ENCODE data around the gene AHDC1. TPM values are rescaled to one million over a fixed set of nuclear protein-coding genes. Genes with fewer than 3 reads are reported as not detected.
"Not testable (repeated sequence)": the region's sequence is repeated elsewhere in the genome, so short reads cannot be mapped to it uniquely, and the experiment has no call there.

Gene AHDC1
- total RNA-seq, 4 donors from 2014 or later: 7.5 to 12.9 (median 8.2) TPM

DNA sequence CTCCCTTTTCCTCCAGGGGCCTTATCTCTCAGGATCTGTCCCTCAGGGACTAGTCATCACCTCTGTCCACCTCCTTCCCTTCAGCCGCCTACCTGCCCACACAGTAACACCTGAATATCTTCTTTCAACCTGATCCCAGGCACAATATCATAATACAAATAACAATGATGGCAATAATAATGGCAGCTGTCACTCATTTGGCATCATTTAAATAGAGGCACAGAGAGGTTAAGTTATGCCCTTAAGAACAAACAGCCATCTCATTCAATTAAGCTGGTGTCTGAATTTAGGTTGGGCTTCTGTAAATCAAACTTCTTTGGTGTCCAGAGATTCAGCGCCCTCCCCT, 47.5 kb downstream of the AHDC1 start:
- TF ChIP-seq, protein P1, sequence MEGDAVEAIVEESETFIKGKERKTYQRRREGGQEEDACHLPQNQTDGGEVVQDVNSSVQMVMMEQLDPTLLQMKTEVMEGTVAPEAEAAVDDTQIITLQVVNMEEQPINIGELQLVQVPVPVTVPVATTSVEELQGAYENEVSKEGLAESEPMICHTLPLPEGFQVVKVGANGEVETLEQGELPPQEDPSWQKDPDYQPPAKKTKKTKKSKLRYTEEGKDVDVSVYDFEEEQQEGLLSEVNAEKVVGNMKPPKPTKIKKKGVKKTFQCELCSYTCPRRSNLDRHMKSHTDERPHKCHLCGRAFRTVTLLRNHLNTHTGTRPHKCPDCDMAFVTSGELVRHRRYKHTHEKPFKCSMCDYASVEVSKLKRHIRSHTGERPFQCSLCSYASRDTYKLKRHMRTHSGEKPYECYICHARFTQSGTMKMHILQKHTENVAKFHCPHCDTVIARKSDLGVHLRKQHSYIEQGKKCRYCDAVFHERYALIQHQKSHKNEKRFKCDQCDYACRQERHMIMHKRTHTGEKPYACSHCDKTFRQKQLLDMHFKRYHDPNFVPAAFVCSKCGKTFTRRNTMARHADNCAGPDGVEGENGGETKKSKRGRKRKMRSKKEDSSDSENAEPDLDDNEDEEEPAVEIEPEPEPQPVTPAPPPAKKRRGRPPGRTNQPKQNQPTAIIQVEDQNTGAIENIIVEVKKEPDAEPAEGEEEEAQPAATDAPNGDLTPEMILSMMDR (IDR thresholded peaks at IDR 0.05): no peak
- no peak for DNase-seq (ENCODE audit: low spot score)
- no peak for ATAC-seq (ENCODE audit: low FRiP score)

DNA sequence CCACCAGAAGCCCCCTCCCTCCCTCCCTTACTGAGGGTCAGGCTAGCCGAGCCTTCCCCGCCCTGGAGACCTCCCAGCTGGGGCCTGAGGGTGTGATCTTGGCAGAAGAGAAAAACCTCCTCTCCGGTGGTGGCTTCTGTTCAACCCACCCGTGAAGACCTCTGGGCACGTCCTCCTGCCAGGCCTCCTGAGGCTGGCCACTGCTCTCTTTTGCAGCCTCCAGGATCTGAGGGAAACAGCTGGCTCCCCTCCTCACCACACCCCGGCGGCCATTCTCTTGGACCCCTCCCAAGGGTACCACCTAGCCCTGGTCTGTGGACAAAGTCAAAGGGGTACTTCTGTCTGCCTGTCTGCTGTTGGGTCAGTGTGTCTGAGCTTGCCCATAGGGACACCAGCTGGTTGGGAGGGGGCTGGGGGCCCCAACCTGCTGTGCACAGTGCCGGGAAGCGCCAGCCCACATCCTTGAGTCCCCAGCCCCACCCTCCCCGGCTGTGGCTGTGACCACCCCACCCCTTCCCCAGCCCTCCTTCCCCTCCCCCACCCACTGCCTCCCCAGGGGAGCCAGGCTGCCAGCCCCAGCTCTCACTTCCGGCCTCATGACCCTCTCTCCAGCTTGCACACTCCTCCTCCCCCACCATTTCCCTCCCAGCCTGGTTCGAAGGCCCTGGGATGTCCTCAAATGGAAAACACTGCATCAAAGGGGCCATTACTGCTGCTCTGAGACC, 48.1 kb downstream of the AHDC1 start:
- ATAC-seq (ENCODE audit: low FRiP score) (no peak), DNase-seq (ENCODE audit: low spot score) (no peak)
- TF ChIP-seq, protein P1 (IDR thresholded peaks at IDR 0.05): no peak

DNA sequence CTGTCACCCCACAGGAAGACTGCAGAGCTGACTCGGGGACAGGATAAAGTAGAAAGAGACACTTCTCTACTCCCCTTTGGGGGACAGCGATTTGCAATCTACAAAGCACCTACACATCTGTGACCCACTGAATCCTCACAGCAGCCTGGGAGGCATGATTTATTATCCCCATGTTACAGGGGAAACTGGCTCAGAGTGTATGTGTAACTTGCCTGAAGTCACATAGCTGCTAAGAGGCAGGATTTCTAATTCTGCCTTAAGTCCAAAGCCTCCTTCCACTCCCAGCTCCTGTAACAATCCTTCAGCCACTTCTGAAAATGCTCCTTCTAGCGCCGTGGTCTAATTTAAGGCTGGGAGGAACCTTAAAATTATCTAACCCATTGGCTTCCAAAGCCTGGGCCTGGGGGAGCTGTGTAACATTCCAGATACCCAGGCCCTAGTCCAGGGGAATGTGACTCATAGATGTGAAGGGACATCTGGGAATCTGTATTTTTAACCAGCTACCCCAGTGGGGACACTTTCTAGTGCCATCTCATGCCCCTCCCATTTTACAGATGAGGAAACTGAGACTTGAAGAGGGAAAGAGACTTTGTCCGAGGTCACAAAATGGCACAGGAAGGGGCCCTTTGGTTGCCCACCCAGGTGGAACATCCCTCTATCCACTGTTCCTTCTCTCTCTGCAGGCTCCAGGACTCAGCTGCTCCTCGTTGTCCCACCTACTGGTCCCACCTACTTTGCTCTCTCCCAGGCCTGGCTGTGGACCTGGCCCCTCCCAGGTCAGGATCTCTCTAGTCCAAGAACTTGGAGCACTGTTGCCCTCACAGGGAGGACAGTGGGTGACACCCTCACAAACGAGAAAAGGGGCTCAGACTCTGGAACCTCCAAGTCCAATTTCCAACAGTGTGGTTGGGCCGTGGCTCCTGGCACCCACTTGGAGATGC, 48.9 kb downstream of the AHDC1 start:
- ATAC-seq (ENCODE audit: low FRiP score) (no peak), DNase-seq (ENCODE audit: low spot score) (no peak)
- TF ChIP-seq, protein P1 (IDR thresholded peaks at IDR 0.05): no peak

DNA sequence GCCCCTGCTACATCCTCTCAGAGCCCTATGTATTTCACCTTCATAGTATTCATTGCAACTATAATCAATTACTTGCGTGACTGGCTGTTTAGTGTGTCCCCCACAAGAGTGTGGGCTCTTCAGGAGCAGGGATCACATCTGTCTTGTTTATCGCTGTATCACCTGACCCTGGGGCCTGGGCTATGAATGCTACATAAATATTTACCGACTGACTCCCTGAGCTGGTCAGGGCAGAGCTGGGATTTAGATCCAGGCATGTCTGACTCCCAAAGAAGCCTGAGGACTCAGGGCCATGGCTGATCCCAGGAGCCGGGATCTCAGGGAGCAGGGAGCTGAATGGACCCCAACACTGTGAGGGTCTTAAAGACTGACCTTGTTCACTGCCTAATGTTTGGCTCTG, 49.7 kb downstream of the AHDC1 start:
- TF ChIP-seq, protein P1 (IDR thresholded peaks at IDR 0.05): no peak

DNA sequence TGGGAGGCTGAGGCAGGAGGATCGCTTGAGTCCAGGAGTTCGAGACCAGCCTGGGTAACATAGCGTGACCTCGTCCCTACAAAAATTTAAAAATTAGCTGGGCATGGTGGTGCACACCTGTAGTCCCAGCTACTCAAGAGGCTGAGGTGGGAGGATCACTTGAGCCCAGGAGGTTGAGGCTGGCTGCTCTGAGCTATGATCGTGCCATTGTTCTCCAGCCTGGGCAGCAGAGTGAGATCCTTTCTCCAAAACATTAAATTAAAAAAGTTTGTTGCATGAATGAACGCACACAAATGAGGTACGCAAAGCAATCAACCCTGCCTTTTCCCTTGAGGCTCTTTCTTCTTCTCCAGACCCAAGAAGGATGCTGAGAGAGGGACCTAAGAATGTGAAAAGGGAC, 50.1 kb downstream of the AHDC1 start:
- not testable (repeated sequence) for DNase-seq (ENCODE audit: low spot score); ATAC-seq (ENCODE audit: low FRiP score)

More for the DNA sequence above, 49.7 kb downstream of the AHDC1 start:
- ATAC-seq (ENCODE audit: low FRiP score) (no peak), DNase-seq (ENCODE audit: low spot score) (no peak)

DNA sequence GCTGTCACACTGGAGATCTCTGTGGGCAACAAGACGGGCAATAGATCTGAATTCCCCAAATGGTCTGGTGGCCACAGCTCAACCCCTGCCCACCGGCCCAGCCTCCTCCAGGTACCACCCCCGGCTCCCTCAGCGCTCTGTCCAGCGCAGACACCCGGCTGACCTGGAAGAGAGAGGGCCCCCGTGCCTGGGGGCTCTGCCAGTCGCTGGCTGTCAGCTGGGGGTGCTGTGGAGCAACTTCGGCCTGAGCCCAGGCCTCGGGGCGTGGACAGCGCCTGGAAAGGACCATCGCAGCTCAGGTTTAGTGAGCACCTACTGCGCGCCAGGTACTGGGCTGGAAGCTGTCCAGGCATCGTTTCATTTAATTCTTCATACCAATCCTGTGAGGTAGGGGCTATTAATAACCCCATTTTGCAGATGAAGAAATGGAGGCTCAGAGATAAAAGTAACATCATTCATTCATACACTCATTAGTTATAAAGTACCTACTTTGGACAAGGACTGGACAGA, 51.0 kb downstream of the AHDC1 start:
- TF ChIP-seq, protein P1 (IDR thresholded peaks at IDR 0.05): no peak
- DNase-seq (ENCODE audit: low spot score) (no peak), ATAC-seq (ENCODE audit: low FRiP score) (no peak)

DNA sequence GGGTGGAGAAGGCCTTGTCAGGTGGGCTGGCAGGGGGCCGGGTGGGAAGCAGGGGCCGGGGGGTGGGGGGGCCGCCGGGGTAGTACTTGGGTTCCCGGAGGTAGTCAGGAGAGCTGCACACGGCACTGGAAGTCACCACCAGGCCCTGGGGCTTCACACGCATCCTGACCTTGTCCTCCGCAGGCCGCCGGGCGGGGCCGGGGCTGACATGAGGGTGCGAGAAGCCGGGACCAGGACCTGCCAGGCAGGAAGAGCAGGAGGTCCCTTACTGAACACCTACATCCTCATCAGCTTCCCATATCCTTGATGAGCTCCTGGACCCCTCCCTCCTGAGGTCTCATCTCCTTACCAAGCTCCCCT, 52.0 kb downstream of the AHDC1 start:
- no peak for DNase-seq (ENCODE audit: low spot score)
- ATAC-seq (ENCODE audit: low FRiP score): no peak
- TF ChIP-seq, protein P1 (IDR thresholded peaks at IDR 0.05): no peak
